Measurements from ENCODE around the gene CACNA2D2.

CACNA2D2 gene

DNA sequence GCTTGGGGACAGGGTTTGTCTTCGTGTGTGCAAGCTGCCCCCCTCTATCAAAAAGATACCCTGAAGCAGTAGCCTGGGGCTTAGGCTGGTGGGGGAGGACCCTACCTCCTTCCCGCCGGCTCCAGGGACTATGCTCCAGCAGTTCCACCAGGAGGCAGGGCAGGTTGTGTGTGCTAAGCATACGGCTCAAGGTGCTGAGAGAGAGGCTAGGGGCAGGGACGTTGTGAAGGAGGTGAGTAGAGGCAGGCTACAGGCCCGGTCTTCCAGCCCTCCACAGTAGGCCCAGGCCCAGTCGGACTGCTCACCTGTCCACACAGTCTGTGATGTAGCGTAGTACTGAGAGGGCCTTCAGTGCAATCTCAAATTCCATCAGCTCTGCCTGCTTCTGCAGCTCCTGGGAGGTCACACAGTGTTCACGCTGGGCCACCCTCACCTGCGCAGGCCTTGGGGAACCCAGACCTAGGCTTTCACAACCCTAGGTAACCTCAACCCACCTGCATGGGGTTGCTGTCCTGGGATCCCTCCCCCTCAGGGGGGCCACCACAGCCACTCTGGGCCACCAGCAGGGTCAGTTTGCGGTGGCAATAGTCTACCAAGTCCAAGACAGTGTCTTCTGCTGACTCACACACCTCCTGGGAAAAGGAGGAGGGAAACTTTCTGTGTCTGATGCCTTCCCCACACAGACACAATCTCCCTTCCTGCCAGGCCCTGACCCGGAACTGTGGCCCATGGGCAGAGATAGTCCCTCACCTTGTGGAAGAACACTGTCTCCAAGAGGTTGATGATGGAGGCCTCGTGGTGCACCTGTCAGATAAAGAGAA is 160.4 kb downstream of the CACNA2D2 start:
- DNase-seq, result no peak

DNA sequence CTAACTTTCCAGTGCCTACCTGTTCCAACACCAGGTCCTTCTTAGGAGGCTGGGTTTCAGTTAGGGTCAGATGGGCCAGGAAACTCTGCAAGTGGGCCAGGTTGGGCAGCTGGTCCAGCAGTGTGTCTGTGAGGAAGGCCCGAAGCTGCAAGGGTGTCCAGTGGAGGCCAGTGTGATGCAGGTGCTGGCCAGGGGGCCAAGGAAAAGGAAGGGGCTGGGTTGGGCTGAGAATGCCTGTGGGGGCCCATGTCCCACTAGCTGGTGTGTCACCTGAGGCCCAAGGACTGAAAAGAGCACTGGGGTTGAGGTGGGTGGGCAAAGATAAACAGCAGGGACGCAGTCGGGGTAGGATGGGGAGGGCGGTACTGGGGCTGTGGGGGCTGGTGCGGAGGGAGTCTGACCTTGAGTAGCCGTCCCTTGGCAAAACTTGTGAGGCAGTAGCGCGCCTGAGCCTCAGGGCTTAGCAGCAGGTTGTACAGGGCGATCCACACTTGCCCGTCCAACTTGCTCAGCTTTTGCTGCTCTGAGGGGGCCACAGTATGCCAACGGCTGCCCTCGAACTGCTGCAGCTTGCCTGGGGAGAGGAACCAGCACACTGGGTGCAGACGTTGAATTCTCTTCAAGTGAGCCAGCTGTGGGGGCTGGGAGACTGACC is 161.3 kb downstream of the CACNA2D2 start:
- DNase-seq, result no peak

DNA sequence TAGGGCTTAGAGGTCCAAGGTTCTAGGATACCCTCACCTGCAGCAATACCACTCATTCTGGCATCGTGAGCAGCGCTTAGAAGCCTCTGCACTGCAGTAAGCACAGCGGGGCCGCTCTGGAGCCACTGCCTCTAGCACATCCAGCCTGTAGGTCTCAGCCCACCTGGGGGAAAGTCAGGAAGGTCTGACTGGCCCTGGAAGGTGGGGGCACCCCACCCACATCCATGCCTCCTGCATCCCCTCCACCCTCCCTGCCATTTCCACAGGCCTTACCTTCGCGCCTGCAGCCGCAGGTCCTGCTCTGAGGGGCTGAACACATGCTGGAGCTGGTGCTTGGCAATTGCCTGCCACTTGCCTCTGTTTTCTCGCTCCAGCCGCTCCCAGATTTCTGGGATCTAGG is 161.9 kb downstream of the CACNA2D2 start:
- no peak for DNase-seq

DNA sequence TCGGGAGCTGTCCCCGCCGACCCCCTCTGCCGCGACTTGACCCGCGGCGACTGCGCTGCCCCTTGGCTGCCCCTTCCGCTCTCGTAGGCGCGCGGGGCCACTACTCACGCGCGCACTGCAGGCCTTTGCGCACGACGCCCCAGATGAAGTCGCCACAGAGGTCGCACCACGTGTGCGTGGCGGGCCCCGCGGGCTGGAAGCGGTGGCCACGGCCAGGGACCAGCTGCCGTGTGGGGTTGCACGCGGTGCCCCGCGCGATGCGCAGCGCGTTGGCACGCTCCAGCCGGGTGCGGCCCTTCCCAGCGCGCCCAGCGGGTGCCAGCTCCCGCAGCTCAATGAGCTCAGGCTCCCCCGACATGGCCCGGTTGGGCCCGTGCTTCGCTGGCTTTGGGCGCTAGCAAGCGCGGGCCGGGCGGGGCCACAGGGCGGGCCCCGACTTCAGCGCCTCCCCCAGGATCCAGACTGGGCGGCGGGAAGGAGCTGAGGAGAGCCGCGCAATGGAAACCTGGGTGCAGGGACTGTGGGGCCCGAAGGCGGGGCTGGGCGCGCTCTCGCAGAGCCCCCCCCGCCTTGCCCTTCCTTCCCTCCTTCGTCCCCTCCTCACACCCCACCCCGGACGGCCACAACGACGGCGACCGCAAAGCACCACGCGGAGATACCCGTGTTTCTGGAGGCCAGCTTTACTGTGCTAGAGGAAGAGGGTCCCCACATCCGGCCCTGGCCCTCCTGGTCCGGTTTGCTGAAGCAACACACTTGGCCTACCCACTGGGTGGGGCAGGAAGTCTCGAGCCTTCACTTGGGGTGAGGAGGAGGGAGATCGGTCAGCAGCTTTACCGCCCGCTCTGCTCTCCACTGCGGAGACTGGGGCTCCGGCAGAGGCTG is 162.7 kb downstream of the CACNA2D2 start, which contains the start of gene RASSF1:
RASSF1 (minus strand) TSS at position 389 of the 882 bp plus-strand sequence; CDS start at position 358, 31 bp downstream.
- peak; percentile 51 for DNase-seq

DNA sequence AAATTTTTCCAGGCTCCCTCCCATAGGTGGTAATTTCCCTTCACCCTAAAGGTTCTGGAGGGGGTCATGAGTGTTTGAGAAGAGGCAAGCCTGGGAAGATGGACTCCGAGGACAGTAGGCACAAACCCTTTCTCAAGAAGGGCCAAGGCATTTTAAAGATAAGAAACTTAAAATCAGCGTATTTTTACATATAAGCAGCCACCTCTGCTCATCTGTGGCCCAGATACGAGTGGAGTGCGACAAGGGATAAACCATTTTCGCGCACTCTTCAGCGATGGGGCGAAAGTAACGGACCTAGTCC is 163.3 kb downstream of the CACNA2D2 start:
- DNase-seq, result no peak

GRCh38 chr3:50339485-50340146 is 163.8 kb downstream of the CACNA2D2 start:
- no peak for DNase-seq

DNA sequence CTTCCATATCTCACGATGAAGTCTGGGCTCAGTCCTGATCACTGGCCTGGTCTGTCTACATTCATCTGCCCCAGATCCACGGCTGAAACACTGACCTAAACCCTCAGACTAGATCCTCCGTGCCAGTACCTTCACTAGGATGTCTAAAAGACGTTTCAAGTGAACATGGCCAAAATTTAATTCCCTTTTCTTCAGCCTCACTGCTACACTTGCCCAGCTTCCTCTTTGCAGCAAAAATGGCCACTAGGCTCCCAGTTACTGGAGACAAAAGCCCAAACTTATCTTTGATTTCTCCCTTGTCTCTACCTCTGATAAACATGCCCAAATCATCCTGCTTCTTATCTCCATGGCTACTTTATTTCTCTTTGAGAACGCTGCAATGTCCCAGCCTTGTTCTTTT is 164.5 kb downstream of the CACNA2D2 start:
- DNase-seq, result no peak

- DNase-seq, result peak; percentile 86
Measured at GRCh38 chr3:50337175-50337861, 166.1 kb downstream of the CACNA2D2 start.

DNA sequence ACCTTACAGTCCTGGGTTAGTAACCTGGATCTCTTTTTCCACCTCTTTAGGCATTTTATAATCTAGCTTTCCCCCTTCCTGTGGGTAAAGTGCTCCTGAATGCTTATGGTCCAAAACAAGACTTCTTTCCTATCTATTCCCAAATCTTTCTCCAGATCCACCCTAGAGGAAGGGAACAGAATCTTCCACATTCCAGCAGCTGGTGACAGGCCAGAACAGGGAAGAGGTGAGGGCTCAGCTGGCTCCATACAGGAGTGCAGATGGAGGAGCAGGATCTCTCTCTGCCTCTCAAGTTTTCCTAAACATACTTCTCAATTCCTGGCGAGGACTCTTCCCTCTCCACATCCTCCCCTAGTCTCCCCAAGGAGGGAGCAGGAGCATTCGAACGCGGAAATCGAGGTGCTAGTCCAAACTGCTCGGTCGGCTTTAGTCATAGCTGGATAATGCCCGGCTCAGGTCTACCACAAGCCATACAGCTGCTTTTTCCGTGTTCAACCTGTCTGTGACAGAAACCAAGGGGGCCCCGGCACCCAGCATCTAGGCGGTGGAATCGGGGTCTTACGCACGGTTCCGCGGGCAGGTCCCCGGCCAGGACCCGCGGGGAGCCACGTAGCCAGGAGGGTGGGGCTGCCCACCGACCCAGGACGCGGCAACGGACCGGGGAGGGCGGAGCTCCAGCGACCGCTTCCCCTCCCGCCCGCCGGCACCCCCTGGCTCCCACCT is 166.8 kb downstream of the CACNA2D2 start:
- DNase-seq, result no peak

DNA sequence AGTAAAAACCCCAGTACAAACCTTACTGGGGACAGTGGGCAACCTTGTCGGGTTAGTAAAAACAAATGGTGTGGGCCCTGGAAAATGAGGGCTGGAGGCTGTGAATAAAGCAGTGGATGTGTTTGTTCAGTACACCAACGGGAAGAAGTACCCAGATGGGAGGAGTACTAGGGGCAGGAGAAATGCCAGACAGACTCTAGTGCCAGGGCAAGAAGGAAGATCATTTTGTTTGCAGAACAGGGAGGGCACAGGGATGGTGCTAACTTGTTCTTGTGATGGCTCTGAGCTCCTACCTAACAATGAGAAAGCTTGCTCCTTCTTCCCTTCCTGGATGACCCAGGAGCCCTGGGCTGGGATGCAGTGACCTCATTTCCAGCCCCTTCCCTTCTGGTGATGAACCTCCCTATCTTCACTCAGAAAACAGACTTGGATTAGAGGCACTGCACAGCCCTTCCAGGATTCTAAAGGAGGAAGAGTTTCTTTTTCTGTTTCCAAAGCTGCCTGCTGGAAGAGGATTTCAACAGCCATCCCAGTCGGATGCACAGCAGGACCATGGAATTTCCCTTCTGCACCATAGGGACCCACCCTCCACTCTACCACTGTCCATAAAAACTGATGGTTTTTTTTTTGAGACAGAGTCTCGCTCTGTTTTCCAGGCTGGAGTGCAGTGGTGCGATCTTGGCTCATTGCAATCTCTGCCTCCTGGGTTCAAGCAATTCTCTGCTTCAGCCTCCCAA is 168.9 kb downstream of the CACNA2D2 start:
- DNase-seq, result no peak

- DNase-seq, result no peak
Measured at GRCh38 chr3:50333744-50334328, 169.6 kb downstream of the CACNA2D2 start.

DNA sequence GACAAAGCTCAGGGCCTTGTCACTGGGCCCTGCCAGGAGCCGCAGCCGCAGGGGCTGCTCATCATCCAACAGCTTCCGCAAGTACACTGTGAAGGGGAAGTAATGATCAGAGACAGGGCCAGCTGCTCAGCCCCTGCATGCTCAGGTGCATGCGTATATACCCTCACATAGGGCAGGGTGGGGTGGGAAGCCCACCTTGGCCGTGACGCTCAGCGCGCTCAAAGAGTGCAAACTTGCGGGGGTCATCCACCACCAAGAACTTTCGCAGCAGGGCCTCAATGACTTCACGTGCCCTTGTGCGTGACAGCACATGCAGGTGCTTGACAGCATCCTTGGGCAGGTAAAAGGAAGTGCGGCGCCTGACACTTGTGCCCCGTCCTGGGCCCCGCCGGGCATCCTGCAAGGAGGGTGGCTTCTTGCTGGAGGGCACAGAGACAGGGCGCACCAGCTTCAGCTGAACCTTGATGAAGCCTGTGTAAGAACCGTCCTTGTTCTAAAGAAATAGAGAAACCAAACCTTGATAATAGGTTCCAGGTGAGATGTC is 172.0 kb downstream of the CACNA2D2 start:
- no peak for DNase-seq

- DNase-seq, result no peak
Measured at GRCh38 chr3:50330330-50330729, 173.1 kb downstream of the CACNA2D2 start.

DNA sequence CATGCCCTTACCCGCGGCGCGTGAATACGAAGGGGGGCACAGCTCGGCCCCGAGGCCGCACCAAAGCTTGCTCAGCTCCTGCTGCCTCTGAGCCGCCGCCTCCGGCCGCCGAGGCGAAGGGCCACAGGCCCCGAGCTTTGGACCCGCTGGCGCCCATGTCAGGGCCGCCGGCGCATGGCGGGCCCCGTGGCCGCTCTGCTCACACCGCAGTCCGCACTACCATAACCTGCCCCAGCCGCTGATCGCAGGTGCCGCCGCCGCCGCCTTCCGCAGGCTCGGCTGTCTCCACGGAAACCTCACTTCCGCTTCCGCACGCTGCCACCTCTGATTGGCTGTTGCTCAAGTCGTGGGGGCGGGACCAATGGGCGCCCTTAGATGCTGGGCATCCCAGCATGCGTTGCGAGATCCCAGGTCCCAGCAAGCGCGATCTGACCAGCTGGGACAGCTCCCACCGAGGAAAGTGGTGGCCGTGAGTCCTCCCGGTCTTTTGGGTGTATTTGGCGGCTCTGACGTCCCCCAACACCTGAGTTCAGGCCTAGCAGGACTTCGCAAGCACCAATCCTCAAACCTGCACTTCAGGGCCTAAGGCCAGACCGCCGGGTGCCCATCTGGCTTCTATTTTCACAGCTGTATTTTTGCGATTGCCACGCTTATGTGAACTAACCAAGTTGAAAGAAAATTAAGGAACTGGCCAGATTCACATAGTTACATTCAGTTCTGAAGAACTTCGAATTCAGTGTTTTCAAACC is 175.3 kb downstream of the CACNA2D2 start, which contains the start of gene TUSC2:
TUSC2 (minus strand) TSS at position 281 of the 749 bp plus-strand sequence; CDS start at position 157, 124 bp downstream.
- DNase-seq, result peak; percentile 93

DNA sequence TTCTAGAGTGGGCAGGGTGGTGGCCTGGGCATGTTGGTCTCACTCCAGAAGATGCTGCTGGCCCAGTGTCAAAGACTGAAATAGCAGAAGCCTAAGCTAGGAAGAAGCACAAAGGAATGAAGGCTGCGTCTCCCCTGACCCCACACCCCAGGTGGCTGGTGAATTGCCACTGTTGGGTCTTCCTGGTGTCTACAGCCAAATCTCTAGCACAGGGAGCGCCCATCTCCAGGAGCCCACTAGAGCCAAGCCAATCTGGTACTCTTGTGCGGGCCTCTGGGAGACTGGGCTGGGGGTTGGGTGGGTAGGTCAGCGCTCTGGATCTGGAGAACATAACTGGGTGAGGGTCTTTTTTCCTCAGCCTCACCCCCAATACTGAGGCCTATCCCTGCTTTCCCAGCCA is 176.3 kb downstream of the CACNA2D2 start:
- DNase-seq, result no peak

DNA sequence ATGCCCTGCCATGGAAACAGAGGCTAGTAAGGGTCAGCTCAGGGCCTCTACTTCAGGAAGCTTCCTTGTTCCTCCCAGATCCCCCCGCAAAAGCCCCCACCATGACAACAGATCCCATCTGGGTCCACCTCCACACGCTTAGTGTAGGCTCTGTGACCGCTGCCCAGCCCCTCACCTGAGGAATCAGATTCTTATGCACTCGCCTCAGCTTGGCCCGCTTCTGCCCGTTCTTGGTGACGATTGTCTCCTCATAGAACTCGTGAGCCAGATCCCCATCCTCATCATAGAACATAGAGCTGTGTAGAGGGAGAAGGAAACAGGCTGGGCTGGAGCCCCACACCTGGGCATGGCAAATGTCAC is 177.3 kb downstream of the CACNA2D2 start:
- DNase-seq, result no peak

GRCh38 chr3:50325497-50326181 is 177.8 kb downstream of the CACNA2D2 start:
- DNase-seq, result no peak

DNA sequence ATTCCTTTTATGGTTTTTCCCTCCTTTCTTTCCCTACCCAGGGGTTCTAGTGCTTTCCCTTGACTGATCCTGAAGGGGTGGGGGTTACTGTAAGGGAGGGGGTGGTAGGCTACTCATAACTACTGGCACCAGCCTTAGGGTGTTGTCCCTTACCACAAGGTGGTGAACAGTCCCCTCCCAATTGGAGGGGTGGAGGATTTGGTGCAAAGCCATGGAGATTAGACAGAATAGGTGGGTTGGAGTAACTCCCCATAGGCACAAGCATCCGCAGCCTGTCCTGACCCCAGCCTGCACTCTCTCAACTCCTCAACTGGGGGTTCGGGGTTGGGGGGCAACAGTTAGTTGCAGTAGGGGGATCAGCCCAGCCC is 178.3 kb downstream of the CACNA2D2 start:
- DNase-seq, result no peak

Measured in T-helper 9 cell (primary cell).